ENCODE results near the gene HSPB3. TPM values are rescaled to one million over a fixed set of nuclear protein-coding genes. Genes with fewer than 3 reads are reported as not detected.

The HSPB3 gene
- total and polyA plus RNA-seq, 3 donors from 2014 or later, result 2.8 to 4.5 (median 3.1) TPM

Other genes with a start within 250 kb of the HSPB3 start
- gene ARL15, start 145.1 kb upstream of the HSPB3 start, total RNA-seq, result 10 to 100 TPM; 75.2 to 88.6 TPM
- 36.6 TPM for gene ARL15, start 145.1 kb upstream of the HSPB3 start, polyA plus RNA-seq (ENCODE audit: insufficient read depth, low read depth, low replicate concordance)
- gene SNX18, start 62.1 kb downstream of the HSPB3 start, total RNA-seq, result 10 to 100 TPM; 71.9 to 99.7 TPM
- 17.5 TPM for gene SNX18, start 62.1 kb downstream of the HSPB3 start, polyA plus RNA-seq (ENCODE audit: insufficient read depth, low read depth, low replicate concordance)

All from testis (tissue), 3 donors.